ENCODE measurements around the gene TSPAN5. TPM values are rescaled to one million over a fixed set of nuclear protein-coding genes. Genes with fewer than 3 reads are reported as not detected.

Gene TSPAN5
- polyA plus RNA-seq, 1 of the 3 experiments (the other 2 are of a cell fraction), result 38.6 TPM

- no peak for DNase-seq
Measured at GRCh38 chr4:98659106-98659592, 738 bp upstream of the TSPAN5 start.

GRCh38 chr4:98657531-98658286 is 702 bp downstream of the TSPAN5 start:
- H3K27ac ChIP-seq (ENCODE audit: low read depth in 2 of 2, low read length in 1 of 2), result peak overlapping the region; percentile 87 to 99
- H3K9ac ChIP-seq, result peak overlapping the region; percentile 96
- H3K9me2 ChIP-seq, result no peaks in the 10 kb centered on the region
- H4K20me1 ChIP-seq (ENCODE audit: insufficient read depth), result no peaks in the 10 kb centered on the region
- H3K4me2 ChIP-seq, result peak overlapping the region; percentile 92
- H3K4me3 ChIP-seq (ENCODE audit: low read depth in 2 of 2, low read length in 1 of 2), result peak overlapping the region; percentile 96
- POLR2A ChIA-PET, result interaction anchor here (0.6 to 2.2 kb wide), 2 partner anchors 397 to 518 kb away, joined by 3 to 8 read pairs; partner anchors contain the start of gene RAP1GDS1
- peaks cover 60% of the 10 kb centered on the region for H3K79me2 ChIP-seq (ENCODE audit: insufficient read depth)
- H3F3A ChIP-seq (replicated peaks; ENCODE audit: insufficient read depth), result peaks cover 48% of the 10 kb centered on the region
- H3K9me3 ChIP-seq, result no peaks in the 10 kb centered on the region
- H3K36me3 ChIP-seq (replicated peaks in 1 of 2; ENCODE audit: control insufficient read depth in 1 of 2, insufficient read depth in 2 of 2, low read length in 1 of 2), result no peaks in the 10 kb centered on the region
- DNase-seq, result peak; percentile 87
- H3K27me3 ChIP-seq (ENCODE audit: insufficient read depth), result no peaks in the 10 kb centered on the region
- peak overlapping the region; percentile 75; the same call in 1 of the 2 replicates for H2AFZ ChIP-seq (ENCODE audit: low read depth)
- 2% methylated on average over 31 of the region's 46 CpGs for WGBS (ENCODE audit: low lambda C conversion rate)
- CTCF ChIA-PET, result interaction anchor here (0.6 to 3.1 kb wide), 8 partner anchors 9 to 349 kb away, joined by 3 to 25 read pairs (median 5); partner anchors contain the start of gene METAP1
- peaks cover 19 to 34% of the 10 kb centered on the region in 2 experiments for H3K4me1 ChIP-seq (ENCODE audit: control insufficient read depth in 1 of 2, insufficient read depth in 2 of 2, low read depth in 1 of 2, low read length in 1 of 2)
- TF ChIP-seq FOXJ3 (CRISPR knock-in tag; IDR thresholded peaks at IDR 0.05), result no peak
- no peak for TF ChIP-seq USF1 (IDR thresholded peaks at IDR 0.05; ENCODE audit: borderline replicate concordance, low read depth)
- no peak for TF ChIP-seq USF2 (IDR thresholded peaks at IDR 0.05; ENCODE audit: borderline replicate concordance, low read depth, low read length)
- no peak for TF ChIP-seq RCOR1 (IDR thresholded peaks at IDR 0.05; ENCODE audit: low read length)
- no peak for TF ChIP-seq RXRA (IDR thresholded peaks at IDR 0.05; ENCODE audit: borderline replicate concordance, low read depth)
- peak; percentile 92 for TF ChIP-seq GATA2 (CRISPR knock-in tag; IDR thresholded peaks at IDR 0.05)
- TF ChIP-seq REST (IDR thresholded peaks at IDR 0.05; ENCODE audit: low read depth, low read length), result no peak
- no peak for TF ChIP-seq GABPA (IDR thresholded peaks at IDR 0.05; ENCODE audit: low read depth)
- peak; percentile 88 for TF ChIP-seq MAX (IDR thresholded peaks at IDR 0.05; ENCODE audit: low read depth)

More at GRCh38 chr4:98659106-98659592, 738 bp upstream of the TSPAN5 start:
- peak overlapping the region; percentile 81 to 85 for H3K27ac ChIP-seq (ENCODE audit: low read depth in 2 of 2, low read length in 1 of 2)
- H3K4me3 ChIP-seq (ENCODE audit: low read depth in 2 of 2, low read length in 1 of 2), result peak overlapping the region; percentile 96
- H3K27me3 ChIP-seq (ENCODE audit: insufficient read depth), result no peaks in the 10 kb centered on the region
- peak overlapping the region; percentile 98 for H3K4me2 ChIP-seq
- peaks cover 50% of the 10 kb centered on the region for H3K79me2 ChIP-seq (ENCODE audit: insufficient read depth)
- H3K36me3 ChIP-seq (replicated peaks in 1 of 2; ENCODE audit: control insufficient read depth in 1 of 2, insufficient read depth in 2 of 2, low read length in 1 of 2), result no peaks in the 10 kb centered on the region
- H3K9ac ChIP-seq, result peak overlapping the region; percentile 82
- WGBS (ENCODE audit: low lambda C conversion rate), result 16% methylated on average over 17 of the region's 17 CpGs
- peaks cover 34% of the 10 kb centered on the region for H3F3A ChIP-seq (replicated peaks; ENCODE audit: insufficient read depth)
- no peaks in the 10 kb centered on the region for H4K20me1 ChIP-seq (ENCODE audit: insufficient read depth)
- no peaks in the 10 kb centered on the region for H3K9me3 ChIP-seq
- H3K9me2 ChIP-seq, result no peaks in the 10 kb centered on the region
- ChIA-PET POLR2A (interaction anchor here (0.6 to 2.2 kb wide), 3 partner anchors 270 to 398 kb away, joined by 3 to 8 read pairs (median 5); partner anchors contain the start of genes EIF4E and RAP1GDS1), CTCF (interaction anchor here (0.7 to 3.1 kb wide), 8 partner anchors 11 to 398 kb away, joined by 3 to 25 read pairs (median 4); partner anchors contain the start of genes METAP1 and RAP1GDS1)
- peaks cover 19 to 23% of the 10 kb centered on the region in 2 experiments for H3K4me1 ChIP-seq (ENCODE audit: control insufficient read depth in 1 of 2, insufficient read depth in 2 of 2, low read depth in 1 of 2, low read length in 1 of 2)
- TF ChIP-seq RCOR1 (IDR thresholded peaks at IDR 0.05; ENCODE audit: low read length) (no peak), CTCF (IDR thresholded peaks at IDR 0.05) (peak; percentile 41), MAX (IDR thresholded peaks at IDR 0.05; ENCODE audit: low read depth) (0 out of 2 replicates have a peak, but pooled peaks have one; percentile 16), RAD21 (IDR thresholded peaks at IDR 0.05; ENCODE audit: low read length) (peak; percentile 20; the same call in 1 of the 2 replicates)
- H2AFZ ChIP-seq (ENCODE audit: low read depth), result peak overlapping the region; percentile 80

Measured in SK-N-SH (cell line).